ENCODE measurements around the gene CFAP54.
"Not testable (repeated sequence)": the region's sequence is repeated elsewhere in the genome, so short reads cannot be mapped to it uniquely, and the experiment has no call there.

Gene CFAP54

GRCh38 chr12:96719660-96720362 is 230.4 kb downstream of the CFAP54 start:
- Histone ChIP-seq H3K27ac (ENCODE audit: low read depth in 2 of 2, low read length in 2 of 2) (peak overlapping the region; percentile 12 to 25), H3K27me3 (ENCODE audit: control insufficient read depth in 2 of 2, insufficient read depth in 2 of 2, low read length in 2 of 2) (no peaks in the 10 kb centered on the region), H3K4me3 (ENCODE audit: low read length in 2 of 2) (peak overlapping the region; percentile 67 to 69), H3K36me3 (ENCODE audit: control insufficient read depth in 2 of 2, insufficient read depth in 2 of 2, low read length in 2 of 2) (no peaks in the 10 kb centered on the region), H3K9me3 (ENCODE audit: control insufficient read depth in 2 of 2, low read length in 2 of 2) (no peaks in the 10 kb centered on the region), H3K4me1 (ENCODE audit: control insufficient read depth in 2 of 2, insufficient read depth in 2 of 2, low read length in 2 of 2) (no peaks in the 10 kb centered on the region), H3K9ac (ENCODE audit: low read depth in 1 of 2, low read length in 2 of 2) (peak overlapping the region in 1 of 2 donors; percentile 39)

GRCh38 chr12:96720363-96720705 is 231.0 kb downstream of the CFAP54 start:
- Histone ChIP-seq H3K9ac (ENCODE audit: low read depth in 1 of 2, low read length in 2 of 2) (peak overlapping the region in 1 of 2 donors; percentile 39), H3K36me3 (ENCODE audit: control insufficient read depth in 2 of 2, insufficient read depth in 2 of 2, low read length in 2 of 2) (no peaks in the 10 kb centered on the region), H3K27me3 (ENCODE audit: control insufficient read depth in 2 of 2, insufficient read depth in 2 of 2, low read length in 2 of 2) (no peaks in the 10 kb centered on the region), H3K4me3 (ENCODE audit: low read length in 2 of 2) (peak overlapping the region; percentile 67 to 69), H3K4me1 (ENCODE audit: control insufficient read depth in 2 of 2, insufficient read depth in 2 of 2, low read length in 2 of 2) (no peaks in the 10 kb centered on the region), H3K27ac (ENCODE audit: low read depth in 2 of 2, low read length in 2 of 2) (peak overlapping the region; percentile 12 to 25), H3K9me3 (ENCODE audit: control insufficient read depth in 2 of 2, low read length in 2 of 2) (no peaks in the 10 kb centered on the region)

GRCh38 chr12:96729466-96729865 is 240.1 kb downstream of the CFAP54 start:
- not testable (repeated sequence) for H3K27ac ChIP-seq (ENCODE audit: low read depth in 2 of 2, low read length in 2 of 2); H3K36me3 ChIP-seq (ENCODE audit: control insufficient read depth in 2 of 2, insufficient read depth in 2 of 2, low read length in 2 of 2); H3K27me3 ChIP-seq (ENCODE audit: control insufficient read depth in 2 of 2, insufficient read depth in 2 of 2, low read length in 2 of 2); H3K9me3 ChIP-seq (ENCODE audit: control insufficient read depth in 2 of 2, low read length in 2 of 2); H3K4me1 ChIP-seq (ENCODE audit: control insufficient read depth in 2 of 2, insufficient read depth in 2 of 2, low read length in 2 of 2); H3K9ac ChIP-seq (ENCODE audit: low read depth in 1 of 2, low read length in 2 of 2); H3K4me3 ChIP-seq (ENCODE audit: low read length in 2 of 2)

GRCh38 chr12:96729886-96730285 is 240.5 kb downstream of the CFAP54 start:
- Histone ChIP-seq H3K4me1 (ENCODE audit: control insufficient read depth in 2 of 2, insufficient read depth in 2 of 2, low read length in 2 of 2) (no peaks in the 10 kb centered on the region), H3K36me3 (ENCODE audit: control insufficient read depth in 2 of 2, insufficient read depth in 2 of 2, low read length in 2 of 2) (no peaks in the 10 kb centered on the region), H3K4me3 (ENCODE audit: low read length in 2 of 2) (no peak overlapping the region), H3K9me3 (ENCODE audit: control insufficient read depth in 2 of 2, low read length in 2 of 2) (no peaks in the 10 kb centered on the region), H3K27ac (ENCODE audit: low read depth in 2 of 2, low read length in 2 of 2) (no peak overlapping the region), H3K27me3 (ENCODE audit: control insufficient read depth in 2 of 2, insufficient read depth in 2 of 2, low read length in 2 of 2) (no peaks in the 10 kb centered on the region), H3K9ac (ENCODE audit: low read depth in 1 of 2, low read length in 2 of 2) (no peak overlapping the region)

GRCh38 chr12:96743606-96744005 is 254.2 kb downstream of the CFAP54 start:
- Histone ChIP-seq H3K9ac (ENCODE audit: low read depth in 1 of 2, low read length in 2 of 2) (no peak overlapping the region), H3K4me1 (ENCODE audit: control insufficient read depth in 2 of 2, insufficient read depth in 2 of 2, low read length in 2 of 2) (no peaks in the 10 kb centered on the region), H3K27ac (ENCODE audit: low read depth in 2 of 2, low read length in 2 of 2) (no peak overlapping the region), H3K9me3 (ENCODE audit: control insufficient read depth in 2 of 2, low read length in 2 of 2) (no peaks in the 10 kb centered on the region), H3K27me3 (ENCODE audit: control insufficient read depth in 2 of 2, insufficient read depth in 2 of 2, low read length in 2 of 2) (no peaks in the 10 kb centered on the region), H3K4me3 (ENCODE audit: low read length in 2 of 2) (no peak overlapping the region), H3K36me3 (ENCODE audit: control insufficient read depth in 2 of 2, insufficient read depth in 2 of 2, low read length in 2 of 2) (no peaks in the 10 kb centered on the region)

- Histone ChIP-seq H3K4me3 (ENCODE audit: low read length in 2 of 2) (no peak overlapping the region), H3K9ac (ENCODE audit: low read depth in 1 of 2, low read length in 2 of 2) (no peak overlapping the region), H3K27ac (ENCODE audit: low read depth in 2 of 2, low read length in 2 of 2) (no peak overlapping the region), H3K36me3 (ENCODE audit: control insufficient read depth in 2 of 2, insufficient read depth in 2 of 2, low read length in 2 of 2) (no peaks in the 10 kb centered on the region), H3K27me3 (ENCODE audit: control insufficient read depth in 2 of 2, insufficient read depth in 2 of 2, low read length in 2 of 2) (no peaks in the 10 kb centered on the region), H3K9me3 (ENCODE audit: control insufficient read depth in 2 of 2, low read length in 2 of 2) (no peaks in the 10 kb centered on the region), H3K4me1 (ENCODE audit: control insufficient read depth in 2 of 2, insufficient read depth in 2 of 2, low read length in 2 of 2) (no peaks in the 10 kb centered on the region)
These were observed 260.6 kb downstream of the CFAP54 start for GRCh38 chr12:96749999-96750398.

- H3K27me3 ChIP-seq (ENCODE audit: control insufficient read depth in 2 of 2, insufficient read depth in 2 of 2, low read length in 2 of 2), result no peaks in the 10 kb centered on the region
- no peak overlapping the region for H3K4me3 ChIP-seq (ENCODE audit: low read length in 2 of 2)
- H3K27ac ChIP-seq (ENCODE audit: low read depth in 2 of 2, low read length in 2 of 2), result no peak overlapping the region
- H3K9ac ChIP-seq (ENCODE audit: low read depth in 1 of 2, low read length in 2 of 2), result no peak overlapping the region
- no peaks in the 10 kb centered on the region for H3K4me1 ChIP-seq (ENCODE audit: control insufficient read depth in 2 of 2, insufficient read depth in 2 of 2, low read length in 2 of 2)
- no peaks in the 10 kb centered on the region for H3K36me3 ChIP-seq (ENCODE audit: control insufficient read depth in 2 of 2, insufficient read depth in 2 of 2, low read length in 2 of 2)
- H3K9me3 ChIP-seq (ENCODE audit: control insufficient read depth in 2 of 2, low read length in 2 of 2), result no peaks in the 10 kb centered on the region
These were observed 262.2 kb downstream of the CFAP54 start for GRCh38 chr12:96751626-96752025.

- Histone ChIP-seq H3K36me3 (ENCODE audit: control insufficient read depth in 2 of 2, insufficient read depth in 2 of 2, low read length in 2 of 2) (no peaks in the 10 kb centered on the region), H3K4me1 (ENCODE audit: control insufficient read depth in 2 of 2, insufficient read depth in 2 of 2, low read length in 2 of 2) (no peaks in the 10 kb centered on the region), H3K9me3 (ENCODE audit: control insufficient read depth in 2 of 2, low read length in 2 of 2) (no peaks in the 10 kb centered on the region), H3K27ac (ENCODE audit: low read depth in 2 of 2, low read length in 2 of 2) (no peak overlapping the region), H3K27me3 (ENCODE audit: control insufficient read depth in 2 of 2, insufficient read depth in 2 of 2, low read length in 2 of 2) (no peaks in the 10 kb centered on the region), H3K4me3 (ENCODE audit: low read length in 2 of 2) (no peak overlapping the region), H3K9ac (ENCODE audit: low read depth in 1 of 2, low read length in 2 of 2) (no peak overlapping the region)
These were observed 262.8 kb downstream of the CFAP54 start for GRCh38 chr12:96752211-96752610.

- Histone ChIP-seq H3K4me1 (ENCODE audit: control insufficient read depth in 2 of 2, insufficient read depth in 2 of 2, low read length in 2 of 2) (no peaks in the 10 kb centered on the region), H3K27ac (ENCODE audit: low read depth in 2 of 2, low read length in 2 of 2) (no peak overlapping the region), H3K9me3 (ENCODE audit: control insufficient read depth in 2 of 2, low read length in 2 of 2) (no peaks in the 10 kb centered on the region), H3K36me3 (ENCODE audit: control insufficient read depth in 2 of 2, insufficient read depth in 2 of 2, low read length in 2 of 2) (no peaks in the 10 kb centered on the region), H3K4me3 (ENCODE audit: low read length in 2 of 2) (no peak overlapping the region), H3K9ac (ENCODE audit: low read depth in 1 of 2, low read length in 2 of 2) (no peak overlapping the region), H3K27me3 (ENCODE audit: control insufficient read depth in 2 of 2, insufficient read depth in 2 of 2, low read length in 2 of 2) (no peaks in the 10 kb centered on the region)
These were observed 276.9 kb downstream of the CFAP54 start for GRCh38 chr12:96766232-96766631.

- Histone ChIP-seq H3K9me3 (ENCODE audit: control insufficient read depth in 2 of 2, low read length in 2 of 2) (no peaks in the 10 kb centered on the region), H3K27me3 (ENCODE audit: control insufficient read depth in 2 of 2, insufficient read depth in 2 of 2, low read length in 2 of 2) (no peaks in the 10 kb centered on the region), H3K4me1 (ENCODE audit: control insufficient read depth in 2 of 2, insufficient read depth in 2 of 2, low read length in 2 of 2) (no peaks in the 10 kb centered on the region), H3K9ac (ENCODE audit: low read depth in 1 of 2, low read length in 2 of 2) (no peak overlapping the region), H3K36me3 (ENCODE audit: control insufficient read depth in 2 of 2, insufficient read depth in 2 of 2, low read length in 2 of 2) (no peaks in the 10 kb centered on the region), H3K27ac (ENCODE audit: low read depth in 2 of 2, low read length in 2 of 2) (no peak overlapping the region), H3K4me3 (ENCODE audit: low read length in 2 of 2) (no peak overlapping the region)
These were observed 280.0 kb downstream of the CFAP54 start for GRCh38 chr12:96769400-96769799.

All from mucosa of rectum (tissue), 2 donors.